HuH-7.5 (cell line): Measurements from ENCODE around the gene TRIM47.
"Not testable (repeated sequence)": the region's sequence is repeated elsewhere in the genome, so short reads cannot be mapped to it uniquely, and the experiment has no call there.

Experiments used
- DNase-seq: peaks from one replicate; pipeline ENCODE4 v3.0.0; 2011; ENCODE audit warnings: low spot score

Gene TRIM47

DNA sequence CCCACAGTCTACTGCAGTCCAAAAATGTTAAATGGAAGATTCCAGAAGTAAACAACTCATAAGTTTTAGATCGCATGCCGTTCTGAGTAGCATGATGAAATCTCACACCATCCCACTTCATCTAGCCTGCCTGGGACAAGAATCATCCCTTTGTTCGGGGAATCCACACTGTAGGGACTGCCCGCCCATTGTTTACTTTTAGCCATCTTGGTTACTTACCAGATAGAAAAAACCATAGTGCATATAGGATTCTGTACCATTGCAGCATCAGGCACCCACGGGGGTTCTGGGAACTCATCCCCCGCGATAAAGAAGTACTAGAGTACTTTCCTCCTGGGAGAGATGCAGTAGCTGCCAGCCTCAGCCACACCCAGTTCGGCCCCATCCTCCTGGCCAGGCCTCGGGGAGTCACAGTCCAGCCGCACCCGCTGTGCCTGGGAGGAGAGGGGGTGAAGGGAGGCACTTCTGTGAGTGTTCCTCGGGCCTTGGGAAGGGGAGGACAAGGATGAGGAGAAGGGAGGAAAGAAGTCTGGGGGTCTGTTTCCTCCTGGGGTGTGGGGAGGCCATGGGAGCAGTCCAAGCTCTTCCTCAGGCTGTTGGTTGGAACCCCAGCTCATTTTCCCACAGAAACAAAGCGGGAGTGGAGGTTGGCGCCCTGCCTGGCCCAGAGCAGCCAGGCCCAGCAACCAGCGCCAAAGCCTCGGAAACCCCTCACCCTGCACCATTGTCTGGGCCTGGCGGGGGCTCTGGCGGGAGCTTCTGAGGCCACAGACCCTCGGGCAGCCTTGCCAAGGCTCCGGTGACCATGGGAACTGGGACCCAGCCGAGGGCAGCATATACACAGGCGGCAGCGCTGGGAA lies 8.9 kb downstream of the TRIM47 start:
- no peak for DNase-seq

DNA sequence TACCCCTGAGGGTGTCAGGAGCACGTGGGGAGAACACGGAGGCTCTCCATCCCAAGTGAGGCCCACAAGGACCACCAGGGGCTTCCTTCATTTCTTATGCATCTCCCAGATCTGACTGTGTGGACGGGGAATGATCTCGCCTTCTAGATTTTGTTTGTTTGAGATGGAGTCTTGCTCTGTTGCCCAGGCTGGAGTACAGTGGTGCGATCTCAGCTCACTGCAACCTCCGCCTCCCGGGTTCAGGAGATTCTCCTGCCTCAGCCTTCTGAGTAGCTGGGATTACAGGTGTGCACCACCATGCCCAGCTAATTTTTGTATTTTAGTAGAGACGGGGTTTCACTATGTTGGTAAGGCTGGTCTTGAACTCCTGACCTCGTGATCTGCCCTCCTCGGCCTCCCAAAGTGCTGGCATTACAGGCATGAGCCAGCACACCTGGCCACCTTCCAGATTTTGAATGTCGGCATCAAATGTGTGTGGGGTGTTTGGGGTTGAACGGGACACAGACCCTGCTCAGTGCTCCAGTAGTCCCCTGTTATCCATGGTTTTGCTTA lies 9.6 kb downstream of the TRIM47 start:
- not testable (repeated sequence) for DNase-seq

DNA sequence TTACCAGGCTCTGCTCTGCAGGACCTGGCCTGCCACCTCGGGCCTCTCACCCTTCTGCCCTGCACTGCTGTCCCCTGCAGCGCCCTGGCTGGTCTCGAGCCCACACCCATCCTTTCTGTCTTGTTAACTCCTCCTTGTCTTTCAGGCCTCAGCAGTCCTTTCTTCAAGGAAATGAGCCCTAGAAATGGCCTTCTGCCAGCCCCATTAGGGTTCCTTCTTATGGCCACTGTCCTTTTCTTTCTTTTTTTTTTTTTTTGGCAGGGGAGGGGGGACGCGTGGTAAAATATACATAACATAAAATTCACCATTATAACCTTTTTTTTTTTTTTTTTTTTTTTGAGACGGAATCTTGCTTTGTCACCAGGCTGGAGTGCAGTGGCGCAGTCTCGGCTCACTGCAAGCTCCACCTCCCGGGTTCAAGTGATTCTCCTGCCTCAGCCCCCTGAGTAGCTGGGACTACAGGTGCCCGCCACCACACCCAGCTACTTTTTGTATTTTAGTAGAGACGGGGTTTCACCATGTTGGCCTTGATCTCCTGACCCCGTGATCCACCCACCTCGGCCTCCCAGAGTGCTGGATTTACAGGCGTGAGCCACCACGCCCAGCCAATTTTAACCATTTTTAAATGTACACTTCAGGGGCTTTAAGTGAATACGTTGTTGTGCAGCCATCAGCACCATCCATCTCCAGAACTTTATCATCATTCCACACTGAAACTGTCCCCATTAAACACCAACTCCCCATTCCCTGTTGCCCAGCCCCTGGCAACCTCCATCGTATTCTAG lies 12.8 kb downstream of the TRIM47 start:
- not testable (repeated sequence) for DNase-seq

DNA sequence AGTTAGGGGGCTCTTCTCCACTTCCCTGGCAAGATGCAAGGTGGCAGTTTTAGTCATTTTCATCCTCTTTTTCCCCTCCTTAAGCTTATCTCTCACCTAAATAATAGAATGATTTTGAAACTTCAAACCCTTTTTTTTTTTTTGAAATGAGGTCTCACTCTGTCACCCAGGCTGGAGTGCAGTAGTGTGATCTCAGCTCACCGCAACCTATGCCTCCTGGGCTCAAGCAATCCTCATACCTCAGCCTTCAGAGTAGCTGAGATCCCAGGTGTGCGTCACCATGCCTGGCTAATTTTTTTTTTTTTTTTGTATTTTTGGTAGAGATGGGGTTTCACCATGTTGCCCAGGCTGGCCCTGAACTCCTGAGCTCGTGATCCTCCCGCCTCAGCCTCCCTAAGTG lies 13.5 kb downstream of the TRIM47 start:
- not testable (repeated sequence) for DNase-seq

DNA sequence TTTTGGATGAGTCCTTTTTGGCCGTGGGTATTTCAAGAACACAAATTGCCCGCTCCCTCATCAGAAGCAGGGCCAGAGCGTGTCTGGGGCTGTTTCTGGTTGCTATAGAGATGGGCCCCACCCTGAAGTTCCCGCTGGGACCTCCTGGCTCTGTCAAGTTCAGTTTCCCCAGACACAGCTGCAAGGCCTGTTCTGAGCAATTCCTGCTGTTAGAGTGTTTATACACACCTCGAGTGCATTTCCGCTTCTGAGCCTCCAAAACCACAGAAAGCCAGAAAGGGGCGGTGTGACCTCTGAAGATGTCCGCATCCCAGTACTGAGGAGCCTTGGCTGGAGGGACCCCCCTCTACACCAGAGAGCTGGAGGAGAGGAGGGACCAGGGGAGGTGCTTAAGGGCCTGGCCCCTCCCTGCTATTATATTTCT lies 13.9 kb downstream of the TRIM47 start:
- no peak for DNase-seq

DNA sequence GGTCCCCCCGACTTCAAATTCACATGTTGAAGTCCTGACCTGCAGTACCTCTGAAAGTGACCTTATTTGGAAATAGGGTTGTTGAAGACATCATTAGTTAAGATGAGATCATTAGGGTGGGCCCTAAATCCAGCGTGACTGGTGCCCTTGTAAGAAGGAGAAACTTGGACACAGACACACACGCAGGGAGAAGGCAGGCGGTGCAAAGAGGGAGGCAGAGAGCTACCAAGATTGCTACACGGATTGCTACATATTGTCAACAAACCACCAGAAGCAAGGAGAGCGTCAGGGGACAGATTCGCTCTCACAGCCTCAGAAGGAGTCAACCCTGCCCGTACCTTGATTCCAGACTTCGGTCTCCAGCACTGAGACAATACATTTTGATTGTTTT lies 16.5 kb downstream of the TRIM47 start:
- DNase-seq, result no peak

DNA sequence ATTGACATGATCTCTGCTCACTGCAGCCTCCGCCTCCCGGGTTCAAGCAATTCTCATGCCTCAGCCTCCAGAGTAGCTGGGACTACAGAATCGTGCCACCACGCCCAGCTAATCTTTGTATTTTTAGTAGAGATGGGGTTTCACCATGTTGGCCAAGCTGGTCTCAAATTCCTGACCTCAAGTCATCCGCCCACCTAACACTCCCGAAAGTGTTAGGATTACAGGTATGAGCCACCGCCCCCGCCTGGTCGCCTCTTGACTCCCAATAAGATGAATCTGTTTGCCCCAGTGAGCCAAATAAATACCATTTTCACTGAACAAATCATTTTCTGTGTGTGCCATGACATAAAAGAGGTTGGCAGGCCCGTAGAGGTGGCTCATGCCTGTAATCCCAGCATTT lies 19.0 kb downstream of the TRIM47 start:
- not testable (repeated sequence) for DNase-seq

DNA sequence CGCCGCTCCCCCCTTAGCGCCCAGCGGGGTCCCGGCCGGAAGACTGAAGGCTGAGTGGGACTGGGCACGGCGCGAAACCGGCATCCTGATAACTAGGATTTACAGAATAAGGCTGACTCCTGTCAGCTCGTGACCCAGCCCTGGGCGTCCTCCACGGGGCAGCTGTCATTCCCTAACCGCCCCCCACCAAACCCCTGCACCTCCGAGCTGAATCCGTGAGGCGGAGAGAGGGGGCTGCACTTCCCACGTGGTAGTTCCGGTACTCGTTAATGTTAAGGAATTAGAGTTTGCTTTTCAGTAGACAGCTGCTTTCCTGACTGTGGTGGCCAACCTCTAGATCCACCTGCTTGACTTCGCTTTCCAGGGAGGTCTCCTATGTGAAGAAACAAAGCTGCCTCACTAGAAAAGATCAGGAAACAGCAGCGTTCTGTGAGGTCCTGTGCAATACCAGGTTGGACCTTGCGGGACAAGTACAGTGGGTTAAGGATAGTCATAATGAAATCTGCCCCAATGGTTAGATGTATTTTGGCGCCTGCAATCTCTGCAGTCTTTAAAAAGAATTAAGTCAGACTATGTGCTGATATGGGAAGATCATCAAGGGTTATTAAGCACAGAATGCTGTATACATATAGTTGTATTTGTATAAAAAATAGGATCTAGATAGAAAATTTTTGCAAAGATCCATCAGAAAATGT lies 22.2 kb downstream of the TRIM47 start:
- DNase-seq, result no peak

DNA sequence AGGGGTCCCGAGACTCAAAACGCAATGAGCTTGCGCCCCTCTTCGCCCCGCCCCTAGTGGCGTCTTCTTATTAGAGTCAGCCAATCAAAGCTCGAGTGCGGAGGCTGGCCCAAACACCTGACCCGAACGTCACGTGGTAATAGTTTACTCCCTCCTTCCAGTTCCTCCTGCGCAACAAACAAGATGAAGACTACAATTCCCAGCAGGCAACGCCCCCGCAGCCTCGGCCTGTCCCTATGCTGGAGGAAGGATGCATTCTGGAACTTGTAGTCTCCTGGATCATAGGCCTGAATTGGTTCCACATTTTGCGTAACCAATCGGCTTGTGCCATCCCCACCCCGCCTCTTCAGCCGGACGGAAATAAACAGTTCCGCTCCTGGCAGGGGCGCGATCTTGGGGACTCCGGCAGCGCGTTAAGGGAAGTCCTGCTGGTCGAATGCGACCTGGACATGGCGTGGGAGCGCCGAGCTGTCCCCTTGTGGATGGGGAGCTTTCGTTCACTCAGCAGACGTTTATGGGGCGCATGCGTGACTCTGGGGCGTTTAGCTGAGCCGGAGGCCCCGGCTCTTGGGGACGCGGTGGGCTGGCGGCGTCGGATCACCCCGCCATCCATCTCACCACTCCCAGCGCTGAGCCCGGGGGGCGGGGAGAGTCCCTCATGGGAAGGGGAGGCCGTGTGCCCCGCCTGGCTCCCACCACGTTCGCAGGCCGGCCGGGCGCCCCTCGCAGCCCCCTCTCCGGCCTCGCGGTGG lies 22.9 kb downstream of the TRIM47 start, which contains the start of gene WBP2:
WBP2 (minus strand) TSS at position 26 of the 752 bp plus-strand sequence. CDS start 38 bp downstream, outside the sequence.
- DNase-seq, result peak; percentile 98

DNA sequence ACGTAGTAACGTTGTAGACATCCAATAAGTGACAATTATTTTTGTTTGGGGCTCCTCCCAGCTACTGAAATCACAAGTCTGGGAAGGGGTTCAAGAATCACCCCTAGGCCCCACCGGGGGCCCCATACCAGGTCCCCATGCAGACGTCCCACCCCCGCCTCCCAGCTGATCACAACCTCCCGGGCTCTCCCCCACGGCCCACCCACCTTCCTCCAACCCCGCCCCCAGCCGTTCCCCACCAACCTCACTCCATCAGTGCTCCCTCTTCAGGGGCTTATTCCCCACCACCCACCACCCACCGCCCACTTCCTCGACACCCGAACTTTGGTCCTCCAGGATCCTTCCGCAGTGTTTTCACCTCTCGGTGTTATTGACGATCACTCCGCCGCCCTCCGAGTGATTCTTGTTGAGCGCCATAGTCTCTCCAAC lies 23.5 kb downstream of the TRIM47 start:
- no peak for DNase-seq

DNA sequence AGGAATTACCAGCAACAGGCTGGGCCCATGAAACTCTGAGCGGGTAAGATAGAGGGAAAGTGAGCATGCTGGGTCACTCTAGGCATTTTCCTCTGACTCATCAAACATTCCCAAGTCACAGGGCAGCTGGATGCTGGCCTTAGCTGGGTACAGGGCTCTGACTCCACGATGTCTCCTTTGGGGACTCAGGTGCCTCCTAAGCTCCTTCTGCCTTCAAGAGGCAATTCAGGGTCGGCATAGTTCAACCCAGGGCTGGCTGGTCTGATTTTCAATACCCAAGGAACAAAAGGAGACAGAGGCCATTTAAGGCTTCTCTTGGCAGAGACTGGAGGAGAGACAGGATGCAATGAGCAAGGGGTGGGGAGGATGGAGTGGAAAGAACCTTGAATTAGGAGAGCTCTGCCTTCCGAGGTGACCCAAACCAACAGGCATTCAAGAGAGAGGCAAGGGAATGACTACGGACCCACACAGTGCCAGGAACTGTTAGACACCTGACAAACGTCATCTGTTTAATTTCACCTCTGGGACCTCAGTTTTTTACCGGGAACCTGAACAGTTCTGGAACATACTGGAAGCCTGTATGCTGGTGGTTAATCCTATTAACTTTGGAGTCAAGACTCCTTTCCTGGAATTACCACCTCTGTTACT lies 24.2 kb downstream of the TRIM47 start:
- no peak for DNase-seq

DNA sequence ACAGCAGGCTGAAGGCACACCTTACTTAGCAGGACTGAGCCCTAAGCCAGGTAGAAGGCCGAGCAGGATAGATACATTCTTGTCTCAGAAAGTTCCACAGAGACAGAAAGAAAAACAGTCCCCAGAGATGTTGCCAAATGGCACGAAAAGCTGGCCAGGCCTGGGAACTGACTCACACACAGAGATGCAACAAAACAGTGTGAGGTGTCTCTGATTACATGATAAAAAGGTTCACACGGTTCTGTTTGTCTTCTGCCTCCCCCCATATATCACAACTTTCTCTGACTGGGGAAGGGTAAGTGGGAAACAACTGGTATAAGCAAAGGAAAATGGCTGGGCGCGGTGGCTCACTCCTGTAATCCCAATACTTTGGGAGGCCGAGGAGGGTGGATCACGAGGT lies 24.9 kb downstream of the TRIM47 start:
- no peak for DNase-seq

DNA sequence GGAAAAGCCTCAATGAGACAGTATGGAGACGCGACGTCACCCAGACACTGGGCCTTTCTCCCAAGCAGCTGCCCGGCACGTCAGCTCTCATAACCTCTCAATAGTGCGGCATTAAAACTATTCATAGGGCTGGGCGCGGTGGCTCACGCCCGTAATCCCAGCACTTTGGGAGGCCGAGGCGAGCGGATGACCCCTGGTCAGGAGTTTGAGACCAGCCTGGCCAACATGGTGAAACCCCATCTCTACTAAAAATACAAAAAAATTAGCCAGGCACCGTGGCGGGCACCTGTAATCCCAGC lies 26.7 kb downstream of the TRIM47 start:
- DNase-seq, result not testable (repeated sequence)

DNA sequence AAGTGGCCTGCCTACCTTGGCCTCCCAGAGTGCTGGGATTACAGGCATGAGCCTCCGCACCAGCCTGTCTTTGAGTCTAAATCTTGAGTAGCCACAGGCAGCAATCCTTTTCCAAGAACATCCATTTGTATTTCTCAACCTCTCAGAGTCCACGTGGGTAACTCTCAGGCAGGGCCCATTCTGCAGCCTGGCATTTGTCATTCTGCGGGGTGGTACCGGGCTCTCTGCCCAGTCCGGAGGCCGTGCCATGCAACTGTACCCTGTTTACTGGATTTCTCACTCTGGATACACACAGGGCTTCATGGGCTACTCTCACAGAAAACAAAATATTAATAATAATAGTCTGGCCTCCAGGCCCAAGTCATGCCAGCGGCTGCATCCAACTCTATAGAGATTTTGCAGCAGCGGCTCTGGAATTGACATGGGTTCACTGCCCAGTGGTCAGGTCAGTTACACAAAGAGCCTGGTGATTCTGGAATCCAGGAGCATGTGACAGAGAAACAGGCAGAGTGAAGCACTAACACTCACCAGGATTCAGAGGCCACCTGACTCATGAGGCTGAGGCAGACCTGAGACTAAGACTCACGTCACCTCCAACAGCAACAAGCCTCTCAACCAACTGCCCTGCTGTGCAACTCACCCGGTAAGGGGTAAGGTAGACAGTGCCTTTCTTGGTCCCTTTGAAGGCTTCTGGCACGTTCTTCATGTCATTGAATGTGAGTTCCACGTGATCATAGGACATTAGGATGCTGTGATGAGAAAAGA lies 27.3 kb downstream of the TRIM47 start:
- no peak for DNase-seq

DNA sequence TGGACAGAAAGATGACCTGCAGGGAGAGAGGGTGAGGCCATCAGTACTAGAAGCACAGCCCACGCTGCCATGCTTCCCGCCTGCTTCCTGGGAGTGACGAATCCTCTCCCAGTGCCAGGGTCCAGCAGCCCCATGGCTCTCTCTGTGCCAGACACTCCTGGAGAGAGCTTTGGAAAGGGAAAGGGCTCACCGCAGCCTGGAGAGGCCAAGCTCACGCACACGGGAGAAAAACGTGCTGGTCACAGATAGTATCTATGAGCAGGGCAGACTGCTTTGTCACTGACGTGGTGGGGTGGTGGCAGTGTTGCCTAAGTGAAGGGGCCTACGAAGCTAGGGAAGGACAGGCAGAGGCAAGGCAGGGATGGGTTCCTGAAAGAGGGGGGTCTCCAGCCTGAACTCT lies 28.7 kb downstream of the TRIM47 start:
- no peak for DNase-seq

DNA sequence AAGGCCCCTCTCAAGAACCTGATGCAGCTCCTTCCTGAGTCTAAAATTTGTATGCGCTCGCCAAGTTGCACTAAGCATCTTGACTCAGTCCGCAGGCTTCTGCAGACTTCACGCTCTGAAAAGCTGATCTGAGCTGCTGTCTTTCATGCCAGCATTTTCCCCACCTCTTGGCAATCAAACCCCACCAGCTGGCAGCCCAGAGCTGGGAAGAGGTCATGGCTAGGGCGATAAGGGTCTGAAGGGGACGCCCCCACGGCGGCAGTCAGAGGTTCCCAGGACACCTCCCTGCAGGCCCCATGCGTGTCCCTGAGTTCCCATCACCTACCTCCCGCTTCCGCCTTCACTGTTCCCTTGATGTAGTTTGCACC lies 29.1 kb downstream of the TRIM47 start:
- no peak for DNase-seq

DNA sequence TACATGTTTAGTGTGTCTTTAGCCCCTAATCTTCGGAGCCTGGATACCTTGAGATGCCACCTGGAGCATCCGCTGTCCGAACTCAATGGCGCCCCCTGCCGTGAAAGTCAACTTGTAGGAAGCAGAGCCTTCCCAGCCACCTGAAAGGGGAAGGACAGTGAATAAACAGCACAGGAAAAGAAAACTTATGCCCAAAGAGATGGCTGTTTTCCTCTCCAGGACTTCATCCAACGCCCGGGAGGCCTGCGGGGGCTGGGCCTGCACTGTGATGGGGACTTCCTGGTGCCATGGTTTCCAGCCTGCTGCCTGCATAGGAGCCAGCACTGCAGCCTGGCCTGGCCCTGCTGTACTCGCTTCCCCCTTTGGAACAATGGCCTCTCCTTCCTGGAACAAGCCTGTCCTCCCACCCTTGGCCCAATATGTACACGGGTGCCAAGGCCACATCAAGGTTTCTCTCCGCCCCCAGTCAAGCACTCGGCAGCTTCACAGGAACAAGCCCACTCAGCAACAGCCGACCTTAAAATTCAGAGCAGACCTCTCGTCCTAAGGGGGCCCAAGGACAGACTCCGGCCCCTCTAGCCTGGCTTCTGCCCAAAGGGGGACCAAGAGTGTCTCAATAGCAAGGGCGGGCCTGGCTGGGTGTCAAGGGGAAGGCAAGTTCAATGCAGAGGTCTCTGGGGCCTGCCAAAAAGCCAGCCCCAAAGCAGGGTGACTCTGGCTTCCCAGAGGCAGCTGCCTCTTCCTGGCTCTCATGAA lies 29.7 kb downstream of the TRIM47 start:
- no peak for DNase-seq

DNA sequence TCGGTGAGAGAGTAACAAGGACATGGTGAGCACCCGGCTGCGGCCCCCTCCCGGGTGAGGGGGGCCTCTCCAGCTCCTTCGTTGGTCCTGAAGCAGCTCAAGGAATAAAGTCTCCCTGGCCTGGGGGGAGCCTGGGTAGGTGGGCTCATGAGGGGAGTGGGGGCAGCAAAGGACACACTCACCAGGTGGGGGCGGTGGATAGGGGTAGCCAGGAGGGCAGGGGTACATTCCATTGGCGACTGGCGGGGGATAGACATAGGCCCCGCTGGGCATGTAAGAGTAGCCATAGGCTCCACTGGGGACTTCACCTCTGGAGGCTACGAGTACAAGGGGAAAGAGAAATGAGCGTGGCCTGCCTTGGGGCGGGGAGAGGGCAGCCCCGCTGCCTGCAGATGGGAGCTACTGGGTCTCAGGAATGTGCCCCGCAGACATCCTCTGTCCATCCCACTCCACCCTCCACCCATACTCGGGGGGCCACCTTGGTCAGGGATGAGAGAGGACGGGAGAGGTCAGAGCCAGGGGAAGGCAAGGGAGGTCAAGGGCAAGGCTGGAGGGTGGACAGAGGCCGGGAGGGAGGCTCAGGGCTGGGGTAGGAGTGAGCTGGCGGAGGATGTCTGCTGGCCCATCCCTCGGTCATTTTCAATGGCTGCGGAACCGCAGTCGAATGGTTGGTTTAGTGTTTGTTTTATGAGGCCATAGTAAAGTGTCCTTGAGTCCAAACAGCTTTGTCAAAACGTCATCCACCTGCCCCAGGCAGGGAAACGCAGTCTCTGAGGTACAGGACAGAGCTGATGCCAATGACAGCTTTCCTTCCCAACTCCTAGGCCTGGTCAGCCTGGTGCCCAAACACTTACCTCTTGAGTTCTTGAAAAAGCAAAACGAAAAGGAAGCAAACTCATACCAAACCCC lies 30.5 kb downstream of the TRIM47 start:
- DNase-seq, result no peak
